Measurements from ENCODE around the gene NOA1. TPM values are rescaled to one million over a fixed set of nuclear protein-coding genes. Genes with fewer than 3 reads are reported as not detected.

Gene NOA1
- total and polyA plus RNA-seq, 2 of the 8 experiments (the other 6 are each of a cell fraction or from before 2014, with no cell fraction given), result 24.3 to 28.1 TPM

GRCh38 chr4:56940403-56940802 lies 37.0 kb downstream of the NOA1 start:
- no peak for FAIRE-seq
- Histone ChIP-seq H3K27me3 (replicated peaks in 1 of 4; ENCODE audit: control insufficient read depth in 3 of 4, extremely low read depth in 1 of 4, insufficient read depth in 3 of 4, low read length in 3 of 4) (no peaks in the 10 kb centered on the region), H3K56ac (replicated peaks; ENCODE audit: insufficient read length, low read depth, low read length) (no peak overlapping the region), H4K91ac (replicated peaks; ENCODE audit: insufficient read length, low read length) (no peak overlapping the region), H4K20me1 (replicated peaks in 1 of 2; ENCODE audit: control insufficient read depth in 1 of 2, insufficient read depth in 2 of 2, low read length in 2 of 2) (no peaks in the 10 kb centered on the region), H3K79me1 (ENCODE audit: low read depth, low read length) (no peaks in the 10 kb centered on the region), H3K4me2 (ENCODE audit: insufficient read depth in 1 of 2, low read depth in 2 of 2, low read length in 2 of 2) (no peak overlapping the region), H2BK15ac (ENCODE audit: low read length) (no peak overlapping the region), H3K79me2 (ENCODE audit: control insufficient read depth in 1 of 2, insufficient read depth in 2 of 2, low read length in 2 of 2) (no peaks in the 10 kb centered on the region), H4K8ac (ENCODE audit: extremely low read depth, insufficient read depth, low read length) (no peak overlapping the region), H2AFZ (ENCODE audit: low read length) (no peak overlapping the region), H4K5ac (ENCODE audit: insufficient read length, low read depth, low read length) (no peak overlapping the region), H3K9ac (replicated peaks in 1 of 4; ENCODE audit: extremely low read depth in 1 of 4, low read depth in 3 of 4, low read length in 3 of 4) (no peak overlapping the region), H2BK5ac (ENCODE audit: low read depth, low read length) (no peak overlapping the region), H3K4me3 (ENCODE audit: extremely low read depth in 1 of 4, insufficient read depth in 2 of 4, low read depth in 3 of 4, low read length in 4 of 4) (no peak overlapping the region), H3K23me2 (ENCODE audit: low read depth, low read length) (no peaks in the 10 kb centered on the region), H3K36me3 (ENCODE audit: control insufficient read depth in 2 of 4, insufficient read depth in 4 of 4, low read length in 3 of 4) (no peaks in the 10 kb centered on the region; a peak in 2 of 8 replicates), H3K14ac (ENCODE audit: insufficient read length) (no peak overlapping the region), H3K27ac (ENCODE audit: low read depth, low read length) (no peak overlapping the region), H2AK5ac (ENCODE audit: low read depth, low read length) (no peak overlapping the region), H3K9me3 (ENCODE audit: insufficient read depth in 2 of 2, low read depth in 1 of 2, low read length in 1 of 2) (no peaks in the 10 kb centered on the region), H2BK12ac (ENCODE audit: low read depth, low read length) (no peak overlapping the region), H2BK20ac (ENCODE audit: low read length) (no peak overlapping the region), H3K23ac (ENCODE audit: insufficient read length) (no peak overlapping the region), H3K4me1 (replicated peaks in 1 of 4; ENCODE audit: control insufficient read depth in 3 of 4, insufficient read depth in 4 of 4, low read length in 3 of 4) (no peaks in the 10 kb centered on the region), H3K18ac (ENCODE audit: extremely low read depth, low read length) (no peak overlapping the region), H2BK120ac (replicated peaks; ENCODE audit: low read depth, low read length) (no peak overlapping the region), H3K4ac (replicated peaks; ENCODE audit: insufficient read length, low read depth, low read length) (no peak overlapping the region)
- TF ChIP-seq POU5F1 (IDR thresholded peaks at IDR 0.05; ENCODE audit: low read depth, low read length), result no peak
- TF ChIP-seq EZH2 (IDR thresholded peaks at IDR 0.05; ENCODE audit: low read depth, low read length, severe bottlenecking), result no peak
- TF ChIP-seq SRF (IDR thresholded peaks at IDR 0.05; ENCODE audit: low read depth, low read length), result no peak
- TF ChIP-seq GTF2F1 (IDR thresholded peaks at IDR 0.05; ENCODE audit: borderline replicate concordance, low read depth, low read length), result no peak
- no peak for TF ChIP-seq TEAD4 (IDR thresholded peaks at IDR 0.05; ENCODE audit: low read depth, low read length)
- TF ChIP-seq EGR1 (IDR thresholded peaks at IDR 0.05; ENCODE audit: borderline replicate concordance, low read depth, low read length), result no peak
- TF ChIP-seq, protein P1, sequence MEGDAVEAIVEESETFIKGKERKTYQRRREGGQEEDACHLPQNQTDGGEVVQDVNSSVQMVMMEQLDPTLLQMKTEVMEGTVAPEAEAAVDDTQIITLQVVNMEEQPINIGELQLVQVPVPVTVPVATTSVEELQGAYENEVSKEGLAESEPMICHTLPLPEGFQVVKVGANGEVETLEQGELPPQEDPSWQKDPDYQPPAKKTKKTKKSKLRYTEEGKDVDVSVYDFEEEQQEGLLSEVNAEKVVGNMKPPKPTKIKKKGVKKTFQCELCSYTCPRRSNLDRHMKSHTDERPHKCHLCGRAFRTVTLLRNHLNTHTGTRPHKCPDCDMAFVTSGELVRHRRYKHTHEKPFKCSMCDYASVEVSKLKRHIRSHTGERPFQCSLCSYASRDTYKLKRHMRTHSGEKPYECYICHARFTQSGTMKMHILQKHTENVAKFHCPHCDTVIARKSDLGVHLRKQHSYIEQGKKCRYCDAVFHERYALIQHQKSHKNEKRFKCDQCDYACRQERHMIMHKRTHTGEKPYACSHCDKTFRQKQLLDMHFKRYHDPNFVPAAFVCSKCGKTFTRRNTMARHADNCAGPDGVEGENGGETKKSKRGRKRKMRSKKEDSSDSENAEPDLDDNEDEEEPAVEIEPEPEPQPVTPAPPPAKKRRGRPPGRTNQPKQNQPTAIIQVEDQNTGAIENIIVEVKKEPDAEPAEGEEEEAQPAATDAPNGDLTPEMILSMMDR (IDR thresholded peaks at IDR 0.05; ENCODE audit: control extremely low read depth in 1 of 3, insufficient read depth in 1 of 3, low read depth in 1 of 3, low read length in 3 of 3), result no peak
- TF ChIP-seq USF2 (IDR thresholded peaks at IDR 0.05; ENCODE audit: low read length), result no peak
- TF ChIP-seq GABPA (IDR thresholded peaks at IDR 0.05; ENCODE audit: borderline replicate concordance, insufficient read depth, low read length), result no peak
- WGBS, 2 experiments (ENCODE audit: extremely low coverage in 1 of 2, insufficient coverage in 1 of 2, insufficient read length in 1 of 2, insufficient replicate concordance in 2 of 2, low coverage in 1 of 2, low lambda C conversion rate in 2 of 2, missing lambda C conversion rate in 1 of 2), result 94% methylated on average over 12 of the region's 12 CpGs; no CpG with 5 or more reads in 1 of the 2 experiments
- ChIA-PET POLR2A (ENCODE audit: partially characterized antibody) (interaction anchor here (0.9 to 2.0 kb wide), 5 partner anchors 8 to 32 kb away, joined by 3 to 6 read pairs (median 4); partner anchors contain the start of gene REST), CTCF (ENCODE audit: partially characterized antibody) (interaction anchor here (1.2 to 1.4 kb wide), 2 partner anchors 9 to 207 kb away, joined by 3 read pairs; no protein-coding TSS in a partner anchor)
- no peak for DNase-seq (ENCODE audit: low read depth in 1 of 2, low spot score in 2 of 2)

Data from H1 (cell line).